HepG2 (cell line): ENCODE results near the gene ADAMTS4. TPM values are rescaled to one million over a fixed set of nuclear protein-coding genes. Genes with fewer than 3 reads are reported as not detected.

Source experiments
- ATAC-seq: fragments of 200-7000 bp; cut with Tn5 transposase; 3 replicates; pipeline ENCODE4 v1.9.1; 2020; ENCODE audit warnings: mild to moderate bottlenecking, moderate library complexity
- BruUV-seq: library from RNA; stranded (reverse); fragments of 400-500 nt; replicated peaks from 2 replicates; lab custom pipeline; 2021; lab: Mats Ljungman, UMichigan
- CTCF ChIA-PET: fragments of 300-600 bp; formaldehyde crosslinking; extraction: SDS; loops from one replicate; lab custom pipeline; 2021; ENCODE audit warnings: low total read pairs, inconsistent platforms, low intra/inter-chr PET ratio; lab: Yijun Ruan, JAX
- POLR2A ChIA-PET: fragments of 350-600 bp; sonication (Branson Sonifier 250); formaldehyde crosslinking; loops from one replicate; lab custom pipeline; 2020; ENCODE audit warnings: antibody characterized with exemption, inconsistent platforms; lab: Yijun Ruan, JAX
- DNase-seq: peaks from one replicate; pipeline ENCODE4 v3.0.0-alpha.2; 2015; ENCODE audit warnings: low spot score
- FAIRE-seq: peaks from 3 replicates; lab custom pipeline; 2011; peaks lifted over from hg19 to GRCh38; lab: Jason Lieb, UNC
- H2AFZ ChIP-seq: one replicate; pipeline ENCODE4 v1.6.1; 2011; ENCODE audit warnings: low read length, inconsistent platforms
- H3K27ac ChIP-seq: fragments of 300-600 bp; 3 replicates; pipeline ENCODE4 v1.8.0; 2011; ENCODE audit warnings: mixed run types, mild to moderate bottlenecking, mixed read lengths, low read length, inconsistent platforms; ENCODE audit not compliant: insufficient read depth; ENCODE audit errors: extremely low read length
- H3K27me3 ChIP-seq, 2 experiments: fragments of 200-600 bp in 1 of 2; 2 replicates in 1 of 2; 3 replicates in 1 of 2; pipeline versions ENCODE4 v1.6.0 to v1.8.0; 2011; ENCODE audit warnings: low read length in 2 of 2, mild to moderate bottlenecking in 2 of 2, moderate library complexity in 2 of 2, inconsistent platforms in 1 of 2; ENCODE audit not compliant: insufficient read depth in 2 of 2, control insufficient read depth in 1 of 2
- H3K36me3 ChIP-seq, 2 experiments: fragments of 200-600 bp in 1 of 2; replicated peaks in 1 of 2; 2 replicates in 1 of 2; 3 replicates in 1 of 2; pipeline versions ENCODE4 v1.5.1 to v1.8.0; 2011; ENCODE audit warnings: low read length in 2 of 2, inconsistent platforms in 1 of 2; ENCODE audit not compliant: insufficient read depth in 2 of 2, control insufficient read depth in 1 of 2
- H3K4me1 ChIP-seq: 2 replicates; pipeline ENCODE4 v1.5.1; 2012; ENCODE audit warnings: low read length, inconsistent platforms; ENCODE audit not compliant: insufficient read depth
- H3K4me2 ChIP-seq: 2 replicates; pipeline ENCODE4 v1.6.0; 2011; ENCODE audit warnings: low read depth, low read length, inconsistent platforms
- H3K4me3 ChIP-seq, 3 experiments: fragments of 200-600 bp in 1 of 3; sonication (generic), shearing (Covaris generic) in 1 of 3; replicated peaks in 1 of 3; 2 replicates each; pipeline ENCODE4 v1.5.1; 2011 to 2016; ENCODE audit warnings: low read length in 3 of 3, inconsistent platforms in 2 of 3, low read depth in 2 of 3, mild to moderate bottlenecking in 2 of 3, control low read depth in 1 of 3, mixed read lengths in 1 of 3; ENCODE audit not compliant: insufficient read depth in 1 of 3
- H3K79me2 ChIP-seq: one replicate; pipeline ENCODE4 v1.6.1; 2011; ENCODE audit warnings: low read length, inconsistent platforms; ENCODE audit not compliant: insufficient read depth
- H3K9ac ChIP-seq: 2 replicates; pipeline ENCODE4 v1.6.0; 2011; ENCODE audit warnings: mild to moderate bottlenecking, low read depth, low read length, inconsistent platforms; ENCODE audit not compliant: insufficient read depth
- H3K9me3 ChIP-seq: 2 replicates; pipeline ENCODE4 v1.5.1; 2012; ENCODE audit warnings: mild to moderate bottlenecking, low read length
- H4K20me1 ChIP-seq: 2 replicates; pipeline ENCODE4 v1.6.0; 2011; ENCODE audit warnings: inconsistent platforms, mild to moderate bottlenecking, low read length, moderate library complexity; ENCODE audit not compliant: insufficient read depth
- ARHGAP35 ChIP-seq: sonication (generic); formaldehyde crosslinking; IDR thresholded peaks from 2 replicates; pipeline ENCODE4 v1.9.0; 2022; ENCODE audit warnings: mild to moderate bottlenecking, inconsistent platforms, moderate library complexity, missing genetic modification reagents, borderline replicate concordance
- CHD4 ChIP-seq: fragments of 200-600 bp; sonication (generic); IDR thresholded peaks from 2 replicates; pipeline ENCODE4 v1.7.0; 2017; ENCODE audit warnings: mild to moderate bottlenecking, low read length, borderline replicate concordance
- KDM3A ChIP-seq: IDR thresholded peaks from 2 replicates; pipeline ENCODE4 v1.6.1; 2018; ENCODE audit warnings: low read depth, missing compliant biosample characterization
- MYNN ChIP-seq: sonication (generic); formaldehyde crosslinking; IDR thresholded peaks from 2 replicates; pipeline ENCODE4 v1.4.0; 2020; ENCODE audit warnings: mild to moderate bottlenecking, low read depth, missing genetic modification reagents
- NR2F2 ChIP-seq: IDR thresholded peaks from 2 replicates; pipeline ENCODE4 v1.6.1; 2012; ENCODE audit warnings: low read depth, inconsistent platforms, borderline replicate concordance
- PLRG1 ChIP-seq: fragments of 450-650 bp; conservative IDR thresholded peaks from 2 replicates; pipeline ENCODE4 v1.6.1; 2016
- RXRB ChIP-seq: IDR thresholded peaks from 2 replicates; pipeline ENCODE4 v1.6.1; 2016; ENCODE audit warnings: borderline replicate concordance, missing genetic modification reagents, missing compliant biosample characterization
- THYN1 ChIP-seq: sonication (generic); formaldehyde crosslinking; IDR thresholded peaks from 2 replicates; pipeline ENCODE4 v1.8.1; 2023; ENCODE audit warnings: low read depth, mild to moderate bottlenecking, moderate library complexity, missing genetic modification reagents, borderline replicate concordance
- TMF1 ChIP-seq: sonication (generic); formaldehyde crosslinking; IDR thresholded peaks from 2 replicates; pipeline ENCODE4 v1.8.1; 2022; ENCODE audit warnings: low read depth, missing genetic modification reagents
- ZNF160 ChIP-seq: sonication (generic); formaldehyde crosslinking; IDR thresholded peaks from 2 replicates; pipeline ENCODE4 v1.8.0; 2022; ENCODE audit warnings: mild to moderate bottlenecking, inconsistent platforms, missing genetic modification reagents
- ZNF180 ChIP-seq: sonication (generic); formaldehyde crosslinking; IDR thresholded peaks from 2 replicates; pipeline ENCODE4 v1.4.0; 2020; ENCODE audit warnings: low read depth, missing genetic modification reagents, borderline replicate concordance
- WGBS: methylation state at CpG from one replicate; pipeline ENCODE4 v1.1.6; 2017; ENCODE audit warnings: low lambda C conversion rate; 5-methylcytosine and 5-hydroxymethylcytosine counted together
- in situ Hi-C: cut with HindIII; loops from 2 replicates; pipeline ENCODE4 v1.10.0; 2017; ENCODE audit warnings: low pct_unique_long_range_greater_than_20kb; ENCODE audit not compliant: extremely low pct_ligation_motif_present
- intact Hi-C: fragments of 100-400 bp; cut with micrococcal nuclease; formaldehyde crosslinking; loops from one replicate; pipeline ENCODE4 v1.10.0; 2022; ENCODE audit not compliant: unreplicated experiment
- polyA plus RNA-seq, 8 experiments: library from polyadenylated mRNA; depleted of rRNA in 3 of 8; stranded (reverse) in 7 of 8; unstranded in 1 of 8; fragments of >200 nt; fragmentation: Illumina TruSeq in 4 of 8; extraction: Trizol in 4 of 8; gene quantifications; 2 replicates each; pipeline versions ENCODE4 v1.2.1 to v1.2.3, GENCODE V29; 2011 to 2016; ENCODE audit warnings: low read depth in 4 of 8, missing spikeins in 1 of 8, mixed read lengths in 1 of 8; ENCODE audit not compliant: insufficient read depth in 1 of 8
- total RNA-seq, 5 experiments: library from RNA; depleted of rRNA; stranded (reverse); fragments of >200 nt; fragmentation: Illumina TruSeq; extraction: Trizol; gene quantifications; 2 replicates each; pipeline ENCODE4 v1.2.3, GENCODE V29; 2016; ENCODE audit warnings: low read depth in 1 of 5
- TF ChIP-seq, protein P1 (sequence below), 2 experiments: IDR thresholded peaks; 2 replicates each; pipeline ENCODE4 v1.6.1; 2011 to 2012; ENCODE audit warnings: low read length in 2 of 2, borderline replicate concordance in 1 of 2, low read depth in 1 of 2, mild to moderate bottlenecking in 1 of 2, moderate library complexity in 1 of 2

ADAMTS4 gene
- total and polyA plus RNA-seq, 2 of the 13 experiments (the other 11 are each of a cell fraction or from before 2014, with no cell fraction given): 0.51 to 1.7 TPM

GRCh38 chr1:161185732-161186311, 13.0 kb downstream of the ADAMTS4 start (continued):
- TF ChIP-seq KDM3A: no peak
- TF ChIP-seq PLRG1: no peak
- TF ChIP-seq, all 625 proteins: peak for 0

- peaks cover 9% of the 10 kb centered on the region for H3K4me1 ChIP-seq
- FAIRE-seq: no peak
- 22% methylated on average over 3 of the region's 3 CpGs for WGBS
- no peak for ATAC-seq
- CTCF ChIA-PET: no interaction called here
- H3K9ac ChIP-seq: no peak overlapping the region
- no peaks in the 10 kb centered on the region for H3K79me2 ChIP-seq
- no TSS peak for BruUV-seq
- H3K27me3 ChIP-seq: no peaks in the 10 kb centered on the region
- no peak for TF ChIP-seq ARHGAP35
- TF ChIP-seq ZNF160 (CRISPR knock-in tag): no peak
- no peak for TF ChIP-seq NR2F2
- TF ChIP-seq THYN1 (CRISPR knock-in tag): no peak
- TF ChIP-seq, all 625 proteins: peak for 0
- no peak overlapping the region for H3K4me2 ChIP-seq
- no peaks in the 10 kb centered on the region for H3K36me3 ChIP-seq
- no peak for DNase-seq
- H3K9me3 ChIP-seq: no peaks in the 10 kb centered on the region
- POLR2A ChIA-PET: interaction anchor here (1.0 kb wide), 1 partner anchor 9 kb away, joined by 4 read pairs; no protein-coding TSS in a partner anchor
- H2AFZ ChIP-seq: no peak overlapping the region
- no peak overlapping the region for H3K27ac ChIP-seq
- intact Hi-C loops: no loop called here
- no peak overlapping the region for H3K4me3 ChIP-seq
- in situ Hi-C loops: no loop called here
- H4K20me1 ChIP-seq: no peaks in the 10 kb centered on the region
Observed at GRCh38 chr1:161185282-161185682, 13.6 kb downstream of the ADAMTS4 start.

- Histone ChIP-seq H3K27me3 (no peaks in the 10 kb centered on the region; a peak in 1 of 5 replicates), H2AFZ (no peak overlapping the region), H3K4me1 (peaks cover 13% of the 10 kb centered on the region), H3K9me3 (no peaks in the 10 kb centered on the region), H3K4me2 (no peak overlapping the region), H3K36me3 (no peaks in the 10 kb centered on the region), H4K20me1 (no peaks in the 10 kb centered on the region), H3K79me2 (peaks cover under 1% of the 10 kb centered on the region), H3K27ac (no peak overlapping the region), H3K4me3 (no peak overlapping the region), H3K9ac (no peak overlapping the region)
- no TSS peak for BruUV-seq
- FAIRE-seq: no peak
- ATAC-seq: no peak
- no peak for TF ChIP-seq CHD4
- TF ChIP-seq, protein P1, sequence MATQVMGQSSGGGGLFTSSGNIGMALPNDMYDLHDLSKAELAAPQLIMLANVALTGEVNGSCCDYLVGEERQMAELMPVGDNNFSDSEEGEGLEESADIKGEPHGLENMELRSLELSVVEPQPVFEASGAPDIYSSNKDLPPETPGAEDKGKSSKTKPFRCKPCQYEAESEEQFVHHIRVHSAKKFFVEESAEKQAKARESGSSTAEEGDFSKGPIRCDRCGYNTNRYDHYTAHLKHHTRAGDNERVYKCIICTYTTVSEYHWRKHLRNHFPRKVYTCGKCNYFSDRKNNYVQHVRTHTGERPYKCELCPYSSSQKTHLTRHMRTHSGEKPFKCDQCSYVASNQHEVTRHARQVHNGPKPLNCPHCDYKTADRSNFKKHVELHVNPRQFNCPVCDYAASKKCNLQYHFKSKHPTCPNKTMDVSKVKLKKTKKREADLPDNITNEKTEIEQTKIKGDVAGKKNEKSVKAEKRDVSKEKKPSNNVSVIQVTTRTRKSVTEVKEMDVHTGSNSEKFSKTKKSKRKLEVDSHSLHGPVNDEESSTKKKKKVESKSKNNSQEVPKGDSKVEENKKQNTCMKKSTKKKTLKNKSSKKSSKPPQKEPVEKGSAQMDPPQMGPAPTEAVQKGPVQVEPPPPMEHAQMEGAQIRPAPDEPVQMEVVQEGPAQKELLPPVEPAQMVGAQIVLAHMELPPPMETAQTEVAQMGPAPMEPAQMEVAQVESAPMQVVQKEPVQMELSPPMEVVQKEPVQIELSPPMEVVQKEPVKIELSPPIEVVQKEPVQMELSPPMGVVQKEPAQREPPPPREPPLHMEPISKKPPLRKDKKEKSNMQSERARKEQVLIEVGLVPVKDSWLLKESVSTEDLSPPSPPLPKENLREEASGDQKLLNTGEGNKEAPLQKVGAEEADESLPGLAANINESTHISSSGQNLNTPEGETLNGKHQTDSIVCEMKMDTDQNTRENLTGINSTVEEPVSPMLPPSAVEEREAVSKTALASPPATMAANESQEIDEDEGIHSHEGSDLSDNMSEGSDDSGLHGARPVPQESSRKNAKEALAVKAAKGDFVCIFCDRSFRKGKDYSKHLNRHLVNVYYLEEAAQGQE (IDR thresholded peaks at IDR 0.05; ENCODE audit: borderline replicate concordance in 1 of 2, low read depth in 1 of 2, low read length in 2 of 2): no peak
- TF ChIP-seq RXRB (CRISPR knock-in tag): no peak
- TF ChIP-seq ARHGAP35: no peak
- no peak for TF ChIP-seq TMF1 (CRISPR knock-in tag)
- TF ChIP-seq ZNF180 (CRISPR knock-in tag): no peak
- no peak for TF ChIP-seq MYNN (CRISPR knock-in tag)
- ChIA-PET POLR2A (no interaction called here), CTCF (no interaction called here)
- DNase-seq: no peak
- intact Hi-C loops: no loop called here
- 79% methylated on average over 1 of the region's 1 CpG for WGBS
- in situ Hi-C loops: no loop called here
Observed at GRCh38 chr1:161182214-161182613, 16.6 kb downstream of the ADAMTS4 start.
